GM12872 (cell line): ENCODE measurements around the gene SOS1.
A peak's percentile ranks its signal among the peaks of the same experiment; 100 is the strongest.

Experiments
- TF ChIP-seq, protein P1 (sequence below): IDR thresholded peaks from 3 replicates; pipeline ENCODE4 v1.5.1; 2011; ENCODE audit warnings: low read depth, mild to moderate bottlenecking, low read length, moderate library complexity; ENCODE audit not compliant: insufficient read depth

The SOS1 gene

GRCh38 chr2:39135690-39136259 lies 14.9 kb upstream of the SOS1 start:
- TF ChIP-seq, protein P1, sequence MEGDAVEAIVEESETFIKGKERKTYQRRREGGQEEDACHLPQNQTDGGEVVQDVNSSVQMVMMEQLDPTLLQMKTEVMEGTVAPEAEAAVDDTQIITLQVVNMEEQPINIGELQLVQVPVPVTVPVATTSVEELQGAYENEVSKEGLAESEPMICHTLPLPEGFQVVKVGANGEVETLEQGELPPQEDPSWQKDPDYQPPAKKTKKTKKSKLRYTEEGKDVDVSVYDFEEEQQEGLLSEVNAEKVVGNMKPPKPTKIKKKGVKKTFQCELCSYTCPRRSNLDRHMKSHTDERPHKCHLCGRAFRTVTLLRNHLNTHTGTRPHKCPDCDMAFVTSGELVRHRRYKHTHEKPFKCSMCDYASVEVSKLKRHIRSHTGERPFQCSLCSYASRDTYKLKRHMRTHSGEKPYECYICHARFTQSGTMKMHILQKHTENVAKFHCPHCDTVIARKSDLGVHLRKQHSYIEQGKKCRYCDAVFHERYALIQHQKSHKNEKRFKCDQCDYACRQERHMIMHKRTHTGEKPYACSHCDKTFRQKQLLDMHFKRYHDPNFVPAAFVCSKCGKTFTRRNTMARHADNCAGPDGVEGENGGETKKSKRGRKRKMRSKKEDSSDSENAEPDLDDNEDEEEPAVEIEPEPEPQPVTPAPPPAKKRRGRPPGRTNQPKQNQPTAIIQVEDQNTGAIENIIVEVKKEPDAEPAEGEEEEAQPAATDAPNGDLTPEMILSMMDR: no peak

DNA sequence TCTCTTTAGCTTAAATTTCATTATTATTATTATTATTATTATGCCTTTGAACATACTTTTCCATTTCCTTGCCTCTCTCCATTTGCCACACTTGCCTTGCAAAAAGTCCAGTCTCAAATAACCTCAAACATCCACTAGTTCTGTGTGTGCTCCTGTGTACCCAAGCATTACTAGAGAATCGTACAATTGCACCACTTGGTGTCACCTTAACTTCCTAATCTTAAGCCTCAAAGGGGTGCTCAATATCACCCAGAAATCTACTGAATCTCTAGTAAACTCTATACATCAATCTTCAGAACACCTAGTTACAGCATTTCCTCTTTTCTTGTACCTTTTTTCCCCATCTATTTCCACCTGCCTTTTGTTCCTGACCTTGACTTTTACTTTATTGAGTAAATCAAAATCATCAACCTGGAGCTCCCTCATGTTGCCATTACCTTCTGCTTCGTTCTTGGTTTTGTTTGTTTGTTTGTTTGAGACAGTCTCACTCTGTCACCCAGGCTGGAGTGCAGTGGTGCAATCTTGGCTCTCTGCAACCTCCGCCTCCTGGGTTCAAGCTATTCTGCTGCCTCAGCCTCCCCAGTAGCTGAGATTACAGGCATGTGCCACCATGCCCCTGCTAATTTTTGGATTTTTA lies 12.5 kb upstream of the SOS1 start:
- TF ChIP-seq, protein P1: no peak

- TF ChIP-seq, protein P1: no peak
These were observed 8.1 kb upstream of the SOS1 start for GRCh38 chr2:39128919-39129391.

GRCh38 chr2:39127973-39128372 lies 7.1 kb upstream of the SOS1 start:
- TF ChIP-seq, protein P1: no peak

GRCh38 chr2:39124746-39125057 lies 3.9 kb upstream of the SOS1 start:
- TF ChIP-seq, protein P1: no peak

GRCh38 chr2:39124000-39124745 lies 3.3 kb upstream of the SOS1 start:
- TF ChIP-seq, protein P1: peak; percentile 73

DNA sequence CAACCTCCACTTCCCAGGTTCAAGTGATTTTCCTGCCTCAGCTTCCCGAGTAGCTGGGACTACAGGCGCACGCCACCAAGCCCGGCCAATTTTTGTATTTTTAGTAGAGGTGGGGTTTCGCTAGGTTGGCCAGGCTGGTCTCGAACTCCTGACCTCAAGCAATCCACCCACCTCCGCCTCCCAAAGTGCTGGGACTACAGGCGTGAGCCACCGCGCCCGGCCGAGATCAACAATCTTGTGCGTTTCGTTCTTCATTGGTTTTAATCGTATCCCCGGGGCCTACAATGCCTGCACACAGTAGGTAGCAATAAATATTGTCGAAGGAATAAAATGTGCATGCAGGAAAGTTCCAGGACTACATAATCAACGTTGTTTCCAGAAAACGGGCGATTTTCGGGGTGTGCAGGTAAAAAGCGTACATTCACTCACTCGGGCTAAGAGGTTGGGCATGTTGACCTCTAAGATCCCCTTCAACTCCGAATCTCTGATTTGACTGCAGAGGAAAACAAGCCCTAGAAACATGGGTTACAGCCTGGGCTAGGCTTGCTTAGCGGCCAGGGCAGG lies 2.7 kb upstream of the SOS1 start:
- TF ChIP-seq, protein P1: no peak
